Measurements from ENCODE around the gene GPX4.

- TF ChIP-seq CTCF (IDR thresholded peaks at IDR 0.05; ENCODE audit: borderline replicate concordance, extremely low read depth, low read length, poor library complexity, severe bottlenecking) (no peak), EZH2 (IDR thresholded peaks at IDR 0.05; ENCODE audit: borderline replicate concordance, low read depth, low read length, severe bottlenecking) (no peak)
These were observed 19.6 kb downstream of the GPX4 start for GRCh38 chr19:1123381-1123780.
